ENCODE measurements around the gene LMNTD1.
"Not testable (repeated sequence)": the region's sequence is repeated elsewhere in the genome, so short reads cannot be mapped to it uniquely, and the experiment has no call there.

LMNTD1 gene

GRCh38 chr12:25427337-25428249, 125.5 kb downstream of the LMNTD1 start:
- DNase-seq, result no peak

- not testable (repeated sequence) for DNase-seq
These were observed 126.3 kb downstream of the LMNTD1 start for GRCh38 chr12:25426821-25427220.

Data from suppressor macrophage (primary cell).